K562 (cell line): ENCODE data around the gene ANKS1A. TPM values are rescaled to one million over a fixed set of nuclear protein-coding genes. Genes with fewer than 3 reads are reported as not detected.
A peak's percentile ranks its signal among the peaks of the same experiment; 100 is the strongest.

ENCODE experiments used
- HMGN3 ChIP-seq: IDR thresholded peaks from 2 replicates; pipeline ENCODE4 v1.6.1; 2011; ENCODE audit warnings: borderline replicate concordance, low read depth, mild to moderate bottlenecking, mixed read lengths, low read length; ENCODE audit not compliant: insufficient read length; ENCODE audit errors: extremely low read depth
- MTA3 ChIP-seq: fragments of 450-650 bp; formaldehyde crosslinking; IDR thresholded peaks from 2 replicates; pipeline ENCODE4 v1.6.1; 2017; ENCODE audit warnings: mild to moderate bottlenecking, borderline replicate concordance
- polyA plus RNA-seq, 8 experiments: library from polyadenylated mRNA; depleted of rRNA in 4 of 8; stranded (reverse) in 5 of 8; unstranded in 3 of 8; fragments of >200 nt; fragmentation: Nextera tagmentation in 2 of 8; fragmentation: Illumina TruSeq in 1 of 8; extraction: Ambion mirVana in 2 of 8; extraction: Trizol in 1 of 8; gene quantifications; 2 replicates each; pipeline versions ENCODE4 v1.2.1 to v1.2.3, GENCODE V29; 2011 to 2014; ENCODE audit warnings: inconsistent platforms in 1 of 8, missing spikeins in 1 of 8
- total RNA-seq, 7 experiments: library from RNA; depleted of rRNA in 6 of 7; stranded (reverse); fragments of >200 nt in 6 of 7; fragmentation: Illumina TruSeq in 2 of 7; extraction: Trizol in 2 of 7; gene quantifications; 2 replicates each; pipeline versions ENCODE4 v1.2.1 to v1.2.3, GENCODE V29; 2011 to 2021; ENCODE audit warnings: low replicate concordance in 1 of 7
- TF ChIP-seq, protein P1 (sequence below): sonication (generic); formaldehyde crosslinking; IDR thresholded peaks from 2 replicates; pipeline ENCODE4 v1.8.1; 2023; ENCODE audit warnings: mild to moderate bottlenecking, missing genetic modification reagents
- TF ChIP-seq, protein P2 (sequence below): fragments of 450-650 bp; IDR thresholded peaks from 2 replicates; pipeline ENCODE4 v1.6.1; 2016; ENCODE audit warnings: low read depth

The ANKS1A gene
- total and polyA plus RNA-seq, 9 of the 15 experiments (the other 6 are each of a cell fraction or from before 2014, with no cell fraction given) = 1.1 to 13.8 (median 5.3) TPM

DNA sequence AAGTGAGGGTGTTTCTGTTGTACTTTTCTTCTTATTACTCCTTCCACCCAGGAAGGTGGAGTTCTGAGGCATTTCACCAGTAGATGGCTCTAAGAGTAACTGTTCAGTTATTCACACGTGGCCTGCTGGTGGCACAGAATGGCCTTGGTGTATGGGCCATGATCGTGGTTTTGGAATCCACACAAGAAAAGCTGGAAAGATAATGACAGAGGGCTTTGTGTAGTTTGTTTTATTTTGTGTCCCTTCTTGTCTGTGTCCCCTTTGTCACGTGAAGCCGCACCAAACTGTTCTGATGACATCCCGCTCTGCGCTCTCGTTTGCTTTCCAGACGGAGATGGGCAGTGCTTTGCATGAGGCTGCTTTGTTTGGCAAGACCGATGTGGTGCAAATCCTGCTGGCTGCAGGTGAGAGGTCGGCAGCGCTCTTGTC is 93.4 kb downstream of the ANKS1A start (continued):
- TF ChIP-seq, protein P1, sequence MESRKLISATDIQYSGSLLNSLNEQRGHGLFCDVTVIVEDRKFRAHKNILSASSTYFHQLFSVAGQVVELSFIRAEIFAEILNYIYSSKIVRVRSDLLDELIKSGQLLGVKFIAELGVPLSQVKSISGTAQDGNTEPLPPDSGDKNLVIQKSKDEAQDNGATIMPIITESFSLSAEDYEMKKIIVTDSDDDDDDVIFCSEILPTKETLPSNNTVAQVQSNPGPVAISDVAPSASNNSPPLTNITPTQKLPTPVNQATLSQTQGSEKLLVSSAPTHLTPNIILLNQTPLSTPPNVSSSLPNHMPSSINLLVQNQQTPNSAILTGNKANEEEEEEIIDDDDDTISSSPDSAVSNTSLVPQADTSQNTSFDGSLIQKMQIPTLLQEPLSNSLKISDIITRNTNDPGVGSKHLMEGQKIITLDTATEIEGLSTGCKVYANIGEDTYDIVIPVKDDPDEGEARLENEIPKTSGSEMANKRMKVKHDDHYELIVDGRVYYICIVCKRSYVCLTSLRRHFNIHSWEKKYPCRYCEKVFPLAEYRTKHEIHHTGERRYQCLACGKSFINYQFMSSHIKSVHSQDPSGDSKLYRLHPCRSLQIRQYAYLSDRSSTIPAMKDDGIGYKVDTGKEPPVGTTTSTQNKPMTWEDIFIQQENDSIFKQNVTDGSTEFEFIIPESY = 0 out of 2 replicates have a peak, but pooled peaks have one; percentile 8
- TF ChIP-seq HMGN3 (no peak), MTA3 (0 out of 2 replicates have a peak, but pooled peaks have one; percentile 43)
- TF ChIP-seq, protein P2, sequence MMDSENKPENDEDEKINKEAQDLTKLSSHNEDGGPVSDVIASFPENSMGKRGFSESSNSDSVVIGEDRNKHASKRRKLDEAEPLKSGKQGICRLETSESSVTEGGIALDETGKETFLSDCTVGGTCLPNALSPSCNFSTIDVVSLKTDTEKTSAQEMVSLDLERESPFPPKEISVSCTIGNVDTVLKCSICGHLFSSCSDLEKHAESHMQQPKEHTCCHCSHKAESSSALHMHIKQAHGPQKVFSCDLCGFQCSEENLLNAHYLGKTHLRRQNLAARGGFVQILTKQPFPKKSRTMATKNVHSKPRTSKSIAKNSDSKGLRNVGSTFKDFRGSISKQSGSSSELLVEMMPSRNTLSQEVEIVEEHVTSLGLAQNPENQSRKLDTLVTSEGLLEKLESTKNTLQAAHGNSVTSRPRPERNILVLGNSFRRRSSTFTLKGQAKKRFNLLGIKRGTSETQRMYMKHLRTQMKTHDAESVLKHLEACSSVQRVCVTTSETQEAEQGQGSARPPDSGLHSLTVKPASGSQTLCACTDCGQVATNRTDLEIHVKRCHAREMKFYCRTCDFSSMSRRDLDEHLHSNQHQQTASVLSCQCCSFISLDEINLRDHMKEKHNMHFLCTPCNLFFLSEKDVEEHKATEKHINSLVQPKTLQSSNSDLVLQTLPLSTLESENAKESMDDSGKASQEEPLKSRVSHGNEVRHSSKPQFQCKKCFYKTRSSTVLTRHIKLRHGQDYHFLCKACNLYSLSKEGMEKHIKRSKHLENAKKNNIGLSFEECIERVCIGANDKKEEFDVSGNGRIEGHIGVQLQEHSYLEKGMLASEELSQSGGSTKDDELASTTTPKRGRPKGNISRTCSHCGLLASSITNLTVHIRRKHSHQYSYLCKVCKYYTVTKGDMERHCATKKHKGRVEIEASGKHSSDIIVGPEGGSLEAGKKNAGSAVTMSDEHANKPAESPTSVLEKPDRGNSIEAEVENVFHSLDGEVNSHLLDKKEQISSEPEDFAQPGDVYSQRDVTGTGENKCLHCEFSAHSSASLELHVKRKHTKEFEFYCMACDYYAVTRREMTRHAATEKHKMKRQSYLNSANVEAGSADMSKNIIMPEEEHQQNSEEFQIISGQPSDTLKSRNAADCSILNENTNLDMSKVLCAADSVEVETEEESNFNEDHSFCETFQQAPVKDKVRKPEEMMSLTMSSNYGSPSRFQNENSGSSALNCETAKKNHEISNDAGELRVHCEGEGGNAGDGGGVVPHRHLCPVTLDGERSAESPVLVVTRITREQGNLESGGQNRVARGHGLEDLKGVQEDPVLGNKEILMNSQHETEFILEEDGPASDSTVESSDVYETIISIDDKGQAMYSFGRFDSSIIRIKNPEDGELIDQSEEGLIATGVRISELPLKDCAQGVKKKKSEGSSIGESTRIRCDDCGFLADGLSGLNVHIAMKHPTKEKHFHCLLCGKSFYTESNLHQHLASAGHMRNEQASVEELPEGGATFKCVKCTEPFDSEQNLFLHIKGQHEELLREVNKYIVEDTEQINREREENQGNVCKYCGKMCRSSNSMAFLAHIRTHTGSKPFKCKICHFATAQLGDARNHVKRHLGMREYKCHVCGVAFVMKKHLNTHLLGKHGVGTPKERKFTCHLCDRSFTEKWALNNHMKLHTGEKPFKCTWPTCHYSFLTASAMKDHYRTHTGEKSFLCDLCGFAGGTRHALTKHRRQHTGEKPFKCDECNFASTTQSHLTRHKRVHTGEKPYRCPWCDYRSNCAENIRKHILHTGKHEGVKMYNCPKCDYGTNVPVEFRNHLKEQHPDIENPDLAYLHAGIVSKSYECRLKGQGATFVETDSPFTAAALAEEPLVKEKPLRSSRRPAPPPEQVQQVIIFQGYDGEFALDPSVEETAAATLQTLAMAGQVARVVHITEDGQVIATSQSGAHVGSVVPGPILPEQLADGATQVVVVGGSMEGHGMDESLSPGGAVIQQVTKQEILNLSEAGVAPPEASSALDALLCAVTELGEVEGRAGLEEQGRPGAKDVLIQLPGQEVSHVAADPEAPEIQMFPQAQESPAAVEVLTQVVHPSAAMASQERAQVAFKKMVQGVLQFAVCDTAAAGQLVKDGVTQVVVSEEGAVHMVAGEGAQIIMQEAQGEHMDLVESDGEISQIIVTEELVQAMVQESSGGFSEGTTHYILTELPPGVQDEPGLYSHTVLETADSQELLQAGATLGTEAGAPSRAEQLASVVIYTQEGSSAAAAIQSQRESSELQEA = 0 out of 2 replicates have a peak, but pooled peaks have one; percentile 5
